NCI-H82 (cell line): ENCODE data around the gene TAS2R42.

Experiments used
- DNase-seq: peaks from one replicate; lab custom pipeline; 2025; lab: John Stamatoyannopoulos, UW

TAS2R42 gene

GRCh38 chr12:11186837-11187236 lies at the start of gene TAS2R42:
Gene TAS2R42, minus strand, starts transcription at chr12:11186937. Its CDS starts 0 bp downstream, at chr12:11186937.
- DNase-seq, result no peak

- DNase-seq, result no peak
Measured at GRCh38 chr12:11233532-11233931, 46.8 kb upstream of the TAS2R42 start.

- DNase-seq, result peak; percentile 77
Measured at GRCh38 chr12:11228296-11228879, 41.7 kb upstream of the TAS2R42 start.

- no peak for DNase-seq
Measured at GRCh38 chr12:11227373-11227772, 40.6 kb upstream of the TAS2R42 start.

- DNase-seq, result peak; percentile 26
Measured at GRCh38 chr12:11209113-11209512, 22.4 kb upstream of the TAS2R42 start.

- DNase-seq, result no peak
Measured at GRCh38 chr12:11204173-11204572, 17.4 kb upstream of the TAS2R42 start.

GRCh38 chr12:11202811-11203210 lies 16.1 kb upstream of the TAS2R42 start:
- no peak for DNase-seq

GRCh38 chr12:11183011-11183410 lies 3.7 kb downstream of the TAS2R42 start:
- no peak for DNase-seq

GRCh38 chr12:11182529-11182928 lies 4.2 kb downstream of the TAS2R42 start:
- DNase-seq, result no peak

GRCh38 chr12:11178250-11178649 lies 8.5 kb downstream of the TAS2R42 start:
- DNase-seq, result no peak

- peak; percentile 92 for DNase-seq
Measured at GRCh38 chr12:11174022-11174421, 12.7 kb downstream of the TAS2R42 start.

GRCh38 chr12:11171969-11172675 lies 14.6 kb downstream of the TAS2R42 start:
- peak; percentile 49 for DNase-seq

- DNase-seq, result peak; percentile 98
Measured at GRCh38 chr12:11171145-11171968, 15.4 kb downstream of the TAS2R42 start, which contains the start of gene SMIM10L1. Gene SMIM10L1, plus strand, starts transcription at chr12:11171194. Its CDS starts 163 bp downstream, at chr12:11171357.

- DNase-seq, result no peak
Measured at GRCh38 chr12:11170810-11171144, 16.0 kb downstream of the TAS2R42 start.

- DNase-seq, result no peak
Measured at GRCh38 chr12:11166300-11166699, 20.4 kb downstream of the TAS2R42 start.

- DNase-seq, result no peak
Measured at GRCh38 chr12:11164384-11164783, 22.4 kb downstream of the TAS2R42 start.

GRCh38 chr12:11162502-11162901 lies 24.2 kb downstream of the TAS2R42 start:
- DNase-seq, result peak; percentile 7

- no peak for DNase-seq
Measured at GRCh38 chr12:11158885-11159444, 27.8 kb downstream of the TAS2R42 start.

- no peak for DNase-seq
Measured at GRCh38 chr12:11154400-11154925, 32.3 kb downstream of the TAS2R42 start.

- DNase-seq, result no peak
Measured at GRCh38 chr12:11152725-11153124, 34.0 kb downstream of the TAS2R42 start.

- no peak for DNase-seq
Measured at GRCh38 chr12:11150832-11151231, 35.9 kb downstream of the TAS2R42 start.

GRCh38 chr12:11147420-11147819 lies 39.3 kb downstream of the TAS2R42 start:
- no peak for DNase-seq
